Inferior parietal cortex (tissue), 1 donor: ENCODE results near the gene P2RX3.
"Not testable (repeated sequence)": the region's sequence is repeated elsewhere in the genome, so short reads cannot be mapped to it uniquely, and the experiment has no call there.

ENCODE experiments used
- DNase-seq: peaks from one replicate; pipeline ENCODE4 v3.0.0-alpha.2; 2016; ENCODE audit errors: extremely low spot score

The P2RX3 gene

GRCh38 chr11:57338142-57338541 is at the start of gene P2RX3:
P2RX3 (plus strand) TSS chr11:57338352; CDS start chr11:57338551, 199 bp downstream.
- DNase-seq, result no peak

GRCh38 chr11:57288771-57289579 is 49.2 kb upstream of the P2RX3 start:
- no peak for DNase-seq

GRCh38 chr11:57290288-57290687 is 47.9 kb upstream of the P2RX3 start:
- DNase-seq, result no peak

GRCh38 chr11:57294225-57295131 is 43.7 kb upstream of the P2RX3 start:
- no peak for DNase-seq

- DNase-seq, result not testable (repeated sequence)
These were observed 41.9 kb upstream of the P2RX3 start for GRCh38 chr11:57296205-57296604.

- no peak for DNase-seq
These were observed 40.9 kb upstream of the P2RX3 start for GRCh38 chr11:57297221-57297620.

GRCh38 chr11:57299150-57299737 is 38.9 kb upstream of the P2RX3 start:
- no peak for DNase-seq

- no peak for DNase-seq
These were observed 37.4 kb upstream of the P2RX3 start for GRCh38 chr11:57300785-57301184.

- no peak for DNase-seq
These were observed 36.3 kb upstream of the P2RX3 start for GRCh38 chr11:57301711-57302423.

- DNase-seq, result no peak
These were observed 35.7 kb upstream of the P2RX3 start for GRCh38 chr11:57302489-57302888.

- DNase-seq, result no peak
These were observed 34.7 kb upstream of the P2RX3 start for GRCh38 chr11:57303280-57303989.

- DNase-seq, result no peak
These were observed 34.1 kb upstream of the P2RX3 start for GRCh38 chr11:57303990-57304579.

- DNase-seq, result no peak
These were observed 32.6 kb upstream of the P2RX3 start for GRCh38 chr11:57305523-57305922.

GRCh38 chr11:57306161-57306876 is 31.8 kb upstream of the P2RX3 start:
- DNase-seq, result no peak

GRCh38 chr11:57306940-57307565 is 31.1 kb upstream of the P2RX3 start:
- DNase-seq, result no peak

- DNase-seq, result no peak
These were observed 30.4 kb upstream of the P2RX3 start for GRCh38 chr11:57307666-57308270.

- DNase-seq, result no peak
These were observed 29.6 kb upstream of the P2RX3 start for GRCh38 chr11:57308426-57309060.
